SK-N-SH (cell line): ENCODE measurements around the gene PPM1K. TPM values are rescaled to one million over a fixed set of nuclear protein-coding genes. Genes with fewer than 3 reads are reported as not detected.
"Not testable (repeated sequence)": the region's sequence is repeated elsewhere in the genome, so short reads cannot be mapped to it uniquely, and the experiment has no call there.

ENCODE experiments used
- CTCF ChIA-PET: fragments of 300-600, 350-600 bp; formaldehyde crosslinking; extraction: SDS; loops from one replicate; lab custom pipeline; 2021; lab: Yijun Ruan, JAX
- POLR2A ChIA-PET: fragments of 350-600 bp; sonication (Branson Sonifier 250); formaldehyde crosslinking; extraction: SDS; loops from one replicate; lab custom pipeline; 2020; ENCODE audit warnings: antibody characterized with exemption, inconsistent platforms; lab: Yijun Ruan, JAX
- DNase-seq: peaks from one replicate; pipeline ENCODE4 v3.0.0; 2012
- H2AFZ ChIP-seq: fragments of 200-600 bp; sonication (generic); 2 replicates; pipeline ENCODE4 v1.8.1; 2016; ENCODE audit warnings: antibody characterized with exemption, mild to moderate bottlenecking, low read depth
- H3F3A ChIP-seq: fragments of 200-600 bp; sonication (generic); replicated peaks from 2 replicates; pipeline ENCODE3; 2016; ENCODE audit warnings: antibody characterized with exemption, mild to moderate bottlenecking; ENCODE audit not compliant: insufficient read depth
- H3K27ac ChIP-seq, 2 experiments: fragments of 200-500 bp in 1 of 2; fragments of 200-600 bp in 1 of 2; sonication (Bioruptor generic) in 1 of 2; sonication (generic), shearing (Covaris generic) in 1 of 2; 2 replicates each; pipeline versions ENCODE4 v1.5.1 to v1.6.1; 2014 to 2016; ENCODE audit warnings: low read depth in 2 of 2, inconsistent platforms in 1 of 2, low read length in 1 of 2, mild to moderate bottlenecking in 1 of 2, mixed read lengths in 1 of 2
- H3K27me3 ChIP-seq: fragments of 200-600 bp; sonication (generic), shearing (Covaris generic); 2 replicates; pipeline ENCODE4 v1.6.1; 2016; ENCODE audit warnings: mixed run types; ENCODE audit not compliant: insufficient read depth
- H3K36me3 ChIP-seq, 2 experiments: fragments of 200-500 bp in 1 of 2; fragments of 200-600 bp in 1 of 2; sonication (Bioruptor generic) in 1 of 2; sonication (generic) in 1 of 2; replicated peaks in 1 of 2; 2 replicates each; pipeline versions ENCODE3 to v1.5.1; 2014 to 2016; ENCODE audit warnings: low read length in 1 of 2, mild to moderate bottlenecking in 1 of 2; ENCODE audit not compliant: insufficient read depth in 2 of 2, control insufficient read depth in 1 of 2
- H3K4me1 ChIP-seq, 2 experiments: fragments of 200-500 bp in 1 of 2; fragments of 200-600 bp in 1 of 2; sonication (Bioruptor generic) in 1 of 2; sonication (generic), shearing (Covaris generic) in 1 of 2; 2 replicates each; pipeline versions ENCODE4 v1.5.1 to v1.6.1; 2014 to 2016; ENCODE audit warnings: low read depth in 1 of 2, low read length in 1 of 2, mixed run types in 1 of 2; ENCODE audit not compliant: insufficient read depth in 2 of 2, control insufficient read depth in 1 of 2
- H3K4me2 ChIP-seq: fragments of 200-600 bp; sonication (generic), shearing (Covaris generic); 2 replicates; pipeline ENCODE4 v1.6.1; 2017; ENCODE audit warnings: mixed run types
- H3K4me3 ChIP-seq, 2 experiments: fragments of 200-500 bp in 1 of 2; fragments of 200-600 bp in 1 of 2; sonication (Bioruptor generic) in 1 of 2; sonication (generic), shearing (Covaris generic) in 1 of 2; 2 replicates each; pipeline versions ENCODE4 v1.5.1 to v1.8.1; 2014 to 2016; ENCODE audit warnings: low read depth in 2 of 2, inconsistent platforms in 1 of 2, low read length in 1 of 2, mild to moderate bottlenecking in 1 of 2, mixed read lengths in 1 of 2, moderate library complexity in 1 of 2
- H3K79me2 ChIP-seq: fragments of 200-600 bp; sonication (generic); 2 replicates; pipeline ENCODE4 v1.8.1; 2017; ENCODE audit warnings: mild to moderate bottlenecking; ENCODE audit not compliant: insufficient read depth
- H3K9ac ChIP-seq: fragments of 200-600 bp; sonication (generic); 2 replicates; pipeline ENCODE4 v1.6.1; 2017; ENCODE audit warnings: mixed run types
- H3K9me2 ChIP-seq: fragments of 200-600 bp; sonication (generic); 2 replicates; pipeline ENCODE4 v1.6.1; 2017; ENCODE audit warnings: mixed run types
- H3K9me3 ChIP-seq: fragments of 200-600 bp; sonication (generic); 2 replicates; pipeline ENCODE4 v1.6.1; 2017; ENCODE audit warnings: mixed run types, mild to moderate bottlenecking, moderate library complexity
- H4K20me1 ChIP-seq: fragments of 200-600 bp; sonication (generic); 2 replicates; pipeline ENCODE4 v1.6.1; 2017; ENCODE audit warnings: mild to moderate bottlenecking, mixed run types; ENCODE audit not compliant: insufficient read depth
- FOSL2 ChIP-seq: IDR thresholded peaks from 2 replicates; pipeline ENCODE4 v1.4.0; 2012; ENCODE audit warnings: low read depth, mild to moderate bottlenecking, moderate library complexity, borderline replicate concordance
- FOXJ3 ChIP-seq: sonication (generic); formaldehyde crosslinking; IDR thresholded peaks from 2 replicates; pipeline ENCODE4 v1.5.1; 2020; ENCODE audit warnings: mild to moderate bottlenecking, missing genetic modification reagents
- NRF1 ChIP-seq: IDR thresholded peaks from 2 replicates; pipeline ENCODE4 v1.6.1; 2012; ENCODE audit warnings: low read depth, mild to moderate bottlenecking, low read length
- RAD21 ChIP-seq: IDR thresholded peaks from 2 replicates; pipeline ENCODE4 v1.6.1; 2012; ENCODE audit warnings: mild to moderate bottlenecking, low read length
- RXRA ChIP-seq: IDR thresholded peaks from 2 replicates; pipeline ENCODE4 v1.4.0; 2012; ENCODE audit warnings: low read depth, mild to moderate bottlenecking, borderline replicate concordance
- SIN3A ChIP-seq: IDR thresholded peaks from 2 replicates; pipeline ENCODE4 v1.6.1; 2012; ENCODE audit warnings: low read depth, mild to moderate bottlenecking, low read length, moderate library complexity, borderline replicate concordance
- SMC3 ChIP-seq: IDR thresholded peaks from 2 replicates; pipeline ENCODE4 v1.6.1; 2012; ENCODE audit warnings: low read depth, low read length, improper control_type of control experiment
- TAF1 ChIP-seq: IDR thresholded peaks from 2 replicates; pipeline ENCODE4 v1.6.1; 2012; ENCODE audit warnings: low read depth, mild to moderate bottlenecking, low read length, moderate library complexity, borderline replicate concordance
- TCF12 ChIP-seq: IDR thresholded peaks from 2 replicates; pipeline ENCODE4 v1.4.0; 2012
- USF2 ChIP-seq: fragments of 150-350 bp; IDR thresholded peaks from 2 replicates; pipeline ENCODE4 v1.6.1; 2017; ENCODE audit warnings: antibody characterized with exemption, low read length, low read depth, borderline replicate concordance
- YY1 ChIP-seq: IDR thresholded peaks from 2 replicates; pipeline ENCODE4 v1.4.0; 2012; ENCODE audit warnings: low read depth, mild to moderate bottlenecking
- WGBS: methylation state at CpG from one replicate; pipeline ENCODE4 v1.1.6; 2017; ENCODE audit warnings: low lambda C conversion rate; 5-methylcytosine and 5-hydroxymethylcytosine counted together
- polyA plus RNA-seq, 3 experiments: library from polyadenylated mRNA; depleted of rRNA; stranded (reverse); fragments of >200 nt; gene quantifications; 2 replicates each; pipeline ENCODE4 v1.2.3, GENCODE V29; 2012

Gene PPM1K
- polyA plus RNA-seq, 1 of the 3 experiments (the other 2 are of a cell fraction) = 2.5 TPM

DNA sequence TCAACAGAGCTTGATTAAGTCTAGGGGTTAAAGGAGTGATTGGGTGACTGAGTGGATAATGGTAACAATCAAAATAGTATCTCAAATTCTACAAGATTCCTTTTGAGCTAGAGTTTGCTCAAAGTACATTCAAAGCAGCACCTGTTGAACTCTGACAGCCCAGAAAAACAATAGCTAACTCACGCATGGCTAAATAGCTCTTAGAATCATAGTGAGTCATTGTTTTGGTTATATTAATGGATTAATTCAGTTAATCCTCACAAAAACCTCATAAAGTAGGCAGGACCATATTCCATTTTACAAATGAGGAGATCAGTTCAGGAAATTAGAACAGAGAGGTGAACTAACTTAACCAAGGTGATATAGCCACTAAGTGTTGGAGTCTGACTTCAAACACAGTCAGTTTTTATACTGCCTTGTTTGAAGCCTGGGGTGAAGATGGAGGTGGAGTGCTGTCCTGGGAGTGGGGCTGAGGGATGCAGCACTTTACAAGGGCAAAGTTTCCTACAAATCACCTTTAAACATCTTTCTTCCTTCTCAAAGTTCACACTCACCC is 35.9 kb upstream of the PPM1K start:
- Histone ChIP-seq H3K4me3 (no peak overlapping the region), H3K4me1 (no peaks in the 10 kb centered on the region), H2AFZ (no peak overlapping the region), H3K36me3 (no peaks in the 10 kb centered on the region), H3K79me2 (no peaks in the 10 kb centered on the region), H3K27me3 (no peaks in the 10 kb centered on the region)
- POLR2A ChIA-PET = no interaction called here
- TF ChIP-seq SMC3 = no peak
- TF ChIP-seq TCF12 = no peak
- no peak for TF ChIP-seq YY1
- TF ChIP-seq NRF1 = no peak
- TF ChIP-seq RAD21 = no peak
- no peak for TF ChIP-seq SIN3A
- TF ChIP-seq TAF1 = no peak
- TF ChIP-seq FOSL2 = no peak
- TF ChIP-seq, all 33 proteins: peak for 0
- CTCF ChIA-PET = no interaction called here
- no peak for DNase-seq
- H3K9ac ChIP-seq = no peak overlapping the region
- H3K27ac ChIP-seq = no peak overlapping the region
- no peaks in the 10 kb centered on the region for H3F3A ChIP-seq
- H3K9me2 ChIP-seq = no peaks in the 10 kb centered on the region
- H3K4me2 ChIP-seq = no peak overlapping the region
- H3K9me3 ChIP-seq = no peaks in the 10 kb centered on the region
- H4K20me1 ChIP-seq = no peaks in the 10 kb centered on the region
- WGBS = 75% methylated on average over 1 of the region's 1 CpG

DNA sequence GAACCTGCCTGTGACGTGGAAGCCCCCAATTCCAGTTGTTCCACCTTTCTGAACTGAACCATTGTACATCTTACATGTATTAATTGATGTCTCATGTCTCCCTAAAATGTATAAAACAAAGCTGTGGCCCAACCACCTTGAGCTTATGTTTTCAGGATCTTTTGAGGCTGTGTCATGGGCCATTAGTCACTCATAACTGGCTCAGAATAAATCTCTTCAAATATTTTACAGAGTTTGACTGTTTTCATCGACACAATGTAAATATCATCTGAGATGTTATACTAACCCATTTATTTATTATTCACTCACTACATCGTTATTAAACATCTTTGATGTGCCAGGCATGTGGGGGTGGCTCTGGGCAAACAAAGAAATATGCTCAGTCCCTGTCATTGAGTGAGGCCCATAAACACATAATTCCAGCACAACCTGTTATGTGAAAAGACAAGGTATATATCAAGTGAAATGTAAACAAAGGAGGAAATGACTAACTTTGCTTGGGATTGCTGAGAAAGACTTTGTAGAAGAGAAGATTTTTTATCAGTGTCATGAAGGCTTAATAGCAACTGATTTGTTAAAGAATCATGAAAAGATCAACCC is 34.5 kb upstream of the PPM1K start:
- no peak for DNase-seq
- Histone ChIP-seq H3K27me3 (no peaks in the 10 kb centered on the region), H3K4me3 (no peak overlapping the region), H3K36me3 (no peaks in the 10 kb centered on the region), H3F3A (no peaks in the 10 kb centered on the region), H3K4me1 (no peaks in the 10 kb centered on the region), H3K79me2 (no peaks in the 10 kb centered on the region), H3K9ac (no peak overlapping the region), H3K4me2 (no peak overlapping the region), H4K20me1 (no peaks in the 10 kb centered on the region), H3K9me2 (no peaks in the 10 kb centered on the region), H2AFZ (no peak overlapping the region), H3K9me3 (no peaks in the 10 kb centered on the region), H3K27ac (no peak overlapping the region)
- TF ChIP-seq RXRA = no peak
- ChIA-PET CTCF (no interaction called here), POLR2A (no interaction called here)
- 22% methylated on average over 3 of the region's 3 CpGs for WGBS

DNA sequence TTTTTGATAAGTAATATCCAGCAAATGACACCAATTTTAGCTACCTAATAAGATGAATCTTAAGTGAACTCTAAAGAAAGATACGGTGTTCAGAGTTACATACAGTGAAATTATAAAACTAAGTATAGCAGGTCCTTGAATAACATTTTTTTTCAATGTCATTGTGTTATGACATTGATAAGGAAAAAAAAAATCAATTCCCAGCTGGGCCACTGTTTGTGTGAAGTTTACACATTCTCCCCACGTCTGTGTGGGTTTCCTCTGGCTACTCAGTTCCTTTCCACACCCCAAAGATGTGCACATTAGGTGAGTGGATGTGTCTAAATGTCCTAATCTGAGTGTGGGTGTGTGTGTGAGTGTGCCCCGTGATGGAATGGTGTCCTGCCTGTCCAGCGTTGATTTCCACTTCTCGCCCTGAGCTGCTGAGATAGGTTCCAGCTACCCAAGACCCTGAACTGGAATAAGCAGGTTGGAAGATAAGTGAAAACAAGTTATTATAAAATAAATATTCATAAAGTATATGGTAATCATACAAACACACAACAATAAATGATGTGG is 31.2 kb upstream of the PPM1K start:
- ChIA-PET CTCF (no interaction called here), POLR2A (no interaction called here)
- no peaks in the 10 kb centered on the region for H3K79me2 ChIP-seq
- no peaks in the 10 kb centered on the region for H3K9me3 ChIP-seq
- no peaks in the 10 kb centered on the region for H4K20me1 ChIP-seq
- H3K4me1 ChIP-seq = no peaks in the 10 kb centered on the region
- TF ChIP-seq USF2 (no peak), TCF12 (no peak), FOXJ3 (CRISPR knock-in tag) (no peak)
- H3F3A ChIP-seq = no peaks in the 10 kb centered on the region
- no peak overlapping the region for H3K9ac ChIP-seq
- no peak for DNase-seq
- no peak overlapping the region for H3K27ac ChIP-seq
- H3K36me3 ChIP-seq = no peaks in the 10 kb centered on the region
- H3K4me2 ChIP-seq = no peak overlapping the region
- no peaks in the 10 kb centered on the region for H3K27me3 ChIP-seq
- no peak overlapping the region for H3K4me3 ChIP-seq
- no peak overlapping the region for H2AFZ ChIP-seq
- H3K9me2 ChIP-seq = no peaks in the 10 kb centered on the region
- 23% methylated on average over 5 of the region's 5 CpGs for WGBS

DNA sequence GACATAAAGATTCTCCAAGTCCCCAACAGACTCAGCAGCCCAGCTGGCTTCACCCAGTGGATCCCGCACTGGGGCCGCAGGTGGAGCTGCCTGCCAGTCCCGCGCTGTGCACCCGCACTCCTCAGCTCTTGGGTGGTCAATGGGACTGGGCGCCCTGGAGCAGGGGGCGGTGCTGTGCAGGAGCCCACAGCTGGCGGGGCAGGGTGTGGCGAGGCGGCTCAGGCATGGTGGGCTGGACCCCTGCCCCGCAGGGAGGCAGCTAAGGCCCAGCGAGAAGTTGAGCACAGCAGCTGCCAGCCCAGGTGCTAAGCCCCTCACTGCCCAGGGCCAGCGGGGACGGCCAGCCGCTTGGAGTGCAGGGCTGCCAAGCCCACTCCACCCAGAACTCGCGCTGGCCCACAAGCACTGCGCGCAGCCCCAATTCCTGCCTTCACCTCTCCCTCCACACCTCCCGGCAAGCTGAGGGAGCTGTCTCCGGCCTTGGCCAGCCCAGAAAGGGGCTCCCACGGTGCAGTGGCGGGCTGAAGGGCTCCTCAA is 28.8 kb upstream of the PPM1K start:
- not testable (repeated sequence) for H3K36me3 ChIP-seq, H3K27ac ChIP-seq, H3K27me3 ChIP-seq, H3K4me3 ChIP-seq, H3K4me1 ChIP-seq, H3F3A ChIP-seq, H3K9me3 ChIP-seq, H3K9me2 ChIP-seq, H2AFZ ChIP-seq, H3K9ac ChIP-seq, DNase-seq, H3K79me2 ChIP-seq, H4K20me1 ChIP-seq, H3K4me2 ChIP-seq
- 66% methylated on average over 9 of the region's 23 CpGs for WGBS
- POLR2A ChIA-PET = interaction anchor here (0.6 kb wide), 1 partner anchor 18 kb away, joined by 3 read pairs; no protein-coding TSS in a partner anchor
- CTCF ChIA-PET = interaction anchor here (1.1 kb wide), 1 partner anchor 202 kb away, joined by 3 read pairs; no protein-coding TSS in a partner anchor
